Astrocyte (in vitro differentiated cells and primary cell): ENCODE measurements around the gene SCAMP4. TPM values are rescaled to one million over a fixed set of nuclear protein-coding genes. Genes with fewer than 3 reads are reported as not detected.

ENCODE experiments used
- DNase-seq: peaks from one replicate; pipeline ENCODE4 v3.0.0-alpha.2; 2010; ENCODE audit warnings: low read depth
- FAIRE-seq: peaks from 2 replicates; lab custom pipeline; 2011; peaks lifted over from hg19 to GRCh38; lab: Jason Lieb, UNC
- H2AFZ ChIP-seq: 2 replicates; pipeline ENCODE4 v1.6.0; 2012; ENCODE audit warnings: low read depth, low read length, inconsistent platforms
- H3K27ac ChIP-seq: 2 replicates; pipeline ENCODE4 v1.5.1; 2011; ENCODE audit warnings: low read depth, low read length, inconsistent platforms
- H3K27me3 ChIP-seq: 2 replicates; pipeline ENCODE4 v1.6.0; 2011; ENCODE audit warnings: low read length, inconsistent platforms; ENCODE audit not compliant: insufficient read depth
- H3K36me3 ChIP-seq: 2 replicates; pipeline ENCODE4 v1.5.1; 2011; ENCODE audit warnings: low read length, inconsistent platforms; ENCODE audit not compliant: insufficient read depth
- H3K4me1 ChIP-seq: 2 replicates; pipeline ENCODE4 v1.5.1; 2011; ENCODE audit warnings: low read length, inconsistent platforms; ENCODE audit not compliant: insufficient read depth
- H3K4me2 ChIP-seq: 2 replicates; pipeline ENCODE4 v1.6.0; 2012; ENCODE audit warnings: low read length, inconsistent platforms
- H3K4me3 ChIP-seq: 2 replicates; pipeline ENCODE4 v1.5.1; 2011; ENCODE audit warnings: low read depth, mild to moderate bottlenecking, low read length, inconsistent platforms; ENCODE audit not compliant: insufficient read depth
- H3K79me2 ChIP-seq: 2 replicates; pipeline ENCODE4 v1.6.0; 2012; ENCODE audit warnings: mild to moderate bottlenecking, low read length, inconsistent platforms; ENCODE audit not compliant: insufficient read depth
- H3K9ac ChIP-seq: 2 replicates; pipeline ENCODE4 v1.6.0; 2012; ENCODE audit warnings: mild to moderate bottlenecking, low read length, inconsistent platforms
- H3K9me3 ChIP-seq: 2 replicates; pipeline ENCODE4 v1.5.1; 2012; ENCODE audit warnings: low read depth, mild to moderate bottlenecking, low read length, inconsistent platforms; ENCODE audit not compliant: insufficient read depth
- H4K20me1 ChIP-seq: 2 replicates; pipeline ENCODE4 v1.6.0; 2012; ENCODE audit warnings: low read length, inconsistent platforms; ENCODE audit not compliant: insufficient read depth
- H3K27ac Mint-ChIP-seq: one replicate; pipeline ENCODE4 v1.8.0; 2021; ENCODE audit warnings: mild to moderate bottlenecking, mixed read lengths; ENCODE audit not compliant: unreplicated experiment
- H3K27me3 Mint-ChIP-seq: one replicate; pipeline ENCODE4 v1.8.0; 2021; ENCODE audit warnings: low read depth, mixed read lengths; ENCODE audit not compliant: unreplicated experiment
- H3K36me3 Mint-ChIP-seq: one replicate; pipeline ENCODE4 v1.8.0; 2021; ENCODE audit warnings: low read depth, mixed read lengths; ENCODE audit not compliant: unreplicated experiment
- H3K4me1 Mint-ChIP-seq: one replicate; pipeline ENCODE4 v1.8.0; 2021; ENCODE audit warnings: low read depth, mixed read lengths; ENCODE audit not compliant: unreplicated experiment
- H3K4me3 Mint-ChIP-seq: one replicate; pipeline ENCODE4 v1.8.0; 2021; ENCODE audit warnings: mild to moderate bottlenecking, moderate library complexity, mixed read lengths; ENCODE audit not compliant: unreplicated experiment
- H3K9me3 Mint-ChIP-seq: one replicate; pipeline ENCODE4 v1.8.0; 2021; ENCODE audit warnings: mild to moderate bottlenecking, mixed read lengths; ENCODE audit not compliant: unreplicated experiment
- EZH2 ChIP-seq: IDR thresholded peaks from 2 replicates; pipeline ENCODE4 v1.6.1; 2012; ENCODE audit warnings: mild to moderate bottlenecking, low read length, inconsistent platforms; ENCODE audit not compliant: insufficient read depth
- total RNA-seq: library from RNA; stranded (reverse); gene quantifications from 2 replicates; pipeline ENCODE4 v1.2.1, GENCODE V29; 2021
- TF ChIP-seq, protein P1 (sequence below): IDR thresholded peaks from 2 replicates; pipeline ENCODE4 v1.5.1; 2011; ENCODE audit warnings: low read depth, mild to moderate bottlenecking, inconsistent platforms, low read length, moderate library complexity; ENCODE audit not compliant: insufficient read depth

Gene SCAMP4
- total RNA-seq, 1 donor from 2014 or later: 72.2 TPM

DNA sequence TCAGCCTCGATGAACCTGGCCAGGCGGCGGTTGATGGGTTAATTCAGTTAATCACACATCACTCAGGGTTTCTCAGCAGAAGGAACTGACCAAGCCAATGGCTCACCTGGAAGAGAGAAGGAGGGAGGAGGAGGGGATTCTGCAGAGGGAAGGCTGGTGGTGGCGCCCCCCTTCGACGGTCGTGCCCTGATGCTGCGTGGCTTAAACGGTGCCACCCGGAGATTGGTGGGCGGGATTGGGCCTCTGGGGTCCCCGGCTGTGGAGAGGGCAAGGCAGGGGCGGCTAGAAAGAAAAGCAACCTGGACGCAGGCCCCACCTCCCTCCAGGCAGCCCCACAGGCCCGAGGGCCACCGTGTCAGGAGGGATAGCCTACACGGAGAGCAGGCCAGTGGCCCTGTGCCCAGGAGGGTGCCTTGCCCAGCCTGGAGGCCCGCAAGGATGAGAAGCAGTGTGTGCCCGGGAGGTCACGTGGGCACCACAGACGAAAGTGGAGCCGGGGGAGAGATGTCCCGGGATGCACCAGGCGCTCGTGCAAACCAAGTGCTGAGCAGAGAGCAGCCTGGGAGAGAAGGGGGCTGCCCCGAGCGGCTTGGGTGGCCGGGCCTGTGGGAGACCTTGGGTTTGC is 51.8 kb downstream of the SCAMP4 start:
- TF ChIP-seq, protein P1, sequence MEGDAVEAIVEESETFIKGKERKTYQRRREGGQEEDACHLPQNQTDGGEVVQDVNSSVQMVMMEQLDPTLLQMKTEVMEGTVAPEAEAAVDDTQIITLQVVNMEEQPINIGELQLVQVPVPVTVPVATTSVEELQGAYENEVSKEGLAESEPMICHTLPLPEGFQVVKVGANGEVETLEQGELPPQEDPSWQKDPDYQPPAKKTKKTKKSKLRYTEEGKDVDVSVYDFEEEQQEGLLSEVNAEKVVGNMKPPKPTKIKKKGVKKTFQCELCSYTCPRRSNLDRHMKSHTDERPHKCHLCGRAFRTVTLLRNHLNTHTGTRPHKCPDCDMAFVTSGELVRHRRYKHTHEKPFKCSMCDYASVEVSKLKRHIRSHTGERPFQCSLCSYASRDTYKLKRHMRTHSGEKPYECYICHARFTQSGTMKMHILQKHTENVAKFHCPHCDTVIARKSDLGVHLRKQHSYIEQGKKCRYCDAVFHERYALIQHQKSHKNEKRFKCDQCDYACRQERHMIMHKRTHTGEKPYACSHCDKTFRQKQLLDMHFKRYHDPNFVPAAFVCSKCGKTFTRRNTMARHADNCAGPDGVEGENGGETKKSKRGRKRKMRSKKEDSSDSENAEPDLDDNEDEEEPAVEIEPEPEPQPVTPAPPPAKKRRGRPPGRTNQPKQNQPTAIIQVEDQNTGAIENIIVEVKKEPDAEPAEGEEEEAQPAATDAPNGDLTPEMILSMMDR: no peak
- TF ChIP-seq EZH2: no peak
- DNase-seq (no peak), FAIRE-seq (no peak)
- H3K4me1 Mint-ChIP-seq: peaks cover 1% of the 10 kb centered on the region
- peaks cover 92% of the 10 kb centered on the region for H4K20me1 ChIP-seq
- H3K4me2 ChIP-seq: no peak overlapping the region
- H2AFZ ChIP-seq: no peak overlapping the region
- no peaks in the 10 kb centered on the region for H3K36me3 ChIP-seq
- no peaks in the 10 kb centered on the region for H3K9me3 ChIP-seq
- H3K79me2 ChIP-seq: peaks cover 91% of the 10 kb centered on the region
- H3K4me1 ChIP-seq: no peaks in the 10 kb centered on the region
- no peaks in the 10 kb centered on the region for H3K9me3 Mint-ChIP-seq
- no peak overlapping the region for H3K9ac ChIP-seq
- no peak overlapping the region for H3K4me3 Mint-ChIP-seq
- H3K27ac Mint-ChIP-seq: no peak overlapping the region
- H3K27me3 ChIP-seq: no peaks in the 10 kb centered on the region
- H3K27me3 Mint-ChIP-seq: no peaks in the 10 kb centered on the region
- H3K27ac ChIP-seq: no peak overlapping the region
- no peaks in the 10 kb centered on the region for H3K36me3 Mint-ChIP-seq
- H3K4me3 ChIP-seq: no peak overlapping the region

DNA sequence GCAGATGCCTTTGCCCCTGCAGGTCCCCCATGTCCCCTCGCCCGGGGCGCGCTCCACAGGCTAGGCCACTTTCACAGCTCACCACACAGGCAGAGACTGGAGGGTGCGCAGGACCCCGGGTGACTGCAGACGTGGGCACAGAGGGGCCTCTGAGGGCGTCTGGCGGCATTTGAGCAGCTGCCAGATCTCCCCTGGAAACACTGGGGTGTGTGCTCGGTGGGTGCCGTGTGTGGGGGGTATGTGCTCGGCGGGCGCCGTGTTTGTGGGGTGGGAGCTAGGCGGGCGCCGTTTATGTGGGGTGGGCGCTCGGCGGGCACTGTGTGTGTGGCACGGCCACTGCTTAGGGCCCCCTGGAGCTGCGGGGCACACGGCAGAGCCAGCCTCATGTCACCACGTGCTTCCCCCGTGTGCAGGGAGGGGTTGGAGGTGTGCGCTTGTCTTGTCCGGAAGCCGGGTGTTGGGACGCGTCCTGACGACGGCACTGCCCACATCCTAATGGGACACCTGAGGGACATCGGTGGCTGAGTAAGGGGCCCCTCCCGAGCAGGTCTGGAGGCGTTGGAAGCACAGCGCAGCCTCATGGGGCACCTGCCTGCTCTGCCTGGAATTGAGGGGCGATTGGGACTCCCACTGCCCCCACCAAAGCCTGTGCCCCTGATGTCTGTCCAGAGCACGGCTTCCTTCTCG is 52.5 kb downstream of the SCAMP4 start:
- Histone ChIP-seq H3K9ac (no peak overlapping the region), H3K36me3 (no peaks in the 10 kb centered on the region), H3K79me2 (peaks cover 92% of the 10 kb centered on the region), H3K4me3 (no peak overlapping the region), H3K4me2 (no peak overlapping the region), H3K9me3 (no peaks in the 10 kb centered on the region), H3K27me3 (no peaks in the 10 kb centered on the region), H4K20me1 (peaks cover 92% of the 10 kb centered on the region), H3K27ac (no peak overlapping the region), H2AFZ (no peak overlapping the region), H3K4me1 (no peaks in the 10 kb centered on the region)
- Mint-ChIP-seq H3K4me3 (no peak overlapping the region), H3K36me3 (peaks cover under 1% of the 10 kb centered on the region), H3K9me3 (no peaks in the 10 kb centered on the region), H3K27ac (no peak overlapping the region), H3K27me3 (no peaks in the 10 kb centered on the region), H3K4me1 (peaks cover 1% of the 10 kb centered on the region)
- no peak for TF ChIP-seq EZH2
- TF ChIP-seq, protein P1: no peak
- no peak for DNase-seq
- no peak for FAIRE-seq
